RWPE2 (cell line): ENCODE data around the gene PIK3CB.

Experiments used
- ATAC-seq: fragments of 200-7000 bp; cut with Tn5 transposase; 3 replicates; pipeline ENCODE4 v1.9.1; 2021; ENCODE audit warnings: low read depth
- DNase-seq: peaks from one replicate; pipeline ENCODE4 v3.0.0-alpha.2; 2020; ENCODE audit warnings: low spot score
- H3K27ac ChIP-seq: fragments of 450-650 bp; 2 replicates; pipeline ENCODE4 v1.5.1; 2017; ENCODE audit warnings: mild to moderate bottlenecking; ENCODE audit not compliant: poor library complexity, severe bottlenecking
- H3K27me3 ChIP-seq: fragments of 250-450 bp; sonication (Bioruptor Pico); 2 replicates; pipeline ENCODE4 v1.5.1; 2021; ENCODE audit warnings: mild to moderate bottlenecking, moderate library complexity; ENCODE audit not compliant: insufficient read depth, poor library complexity, severe bottlenecking
- H3K36me3 ChIP-seq: fragments of 250-450 bp; sonication (Bioruptor Pico); 2 replicates; pipeline ENCODE4 v1.5.1; 2020; ENCODE audit warnings: low read depth, mild to moderate bottlenecking, moderate library complexity
- H3K4me1 ChIP-seq: fragments of 250-450 bp; sonication (Bioruptor Pico); 2 replicates; pipeline ENCODE4 v1.5.1; 2021; ENCODE audit warnings: mild to moderate bottlenecking, moderate library complexity; ENCODE audit not compliant: insufficient read depth, poor library complexity, severe bottlenecking
- H3K4me3 ChIP-seq: fragments of 250-450 bp; sonication (Bioruptor Pico); 2 replicates; pipeline ENCODE4 v1.5.1; 2021; ENCODE audit warnings: mild to moderate bottlenecking, moderate library complexity; ENCODE audit not compliant: severe bottlenecking
- H3K9me3 ChIP-seq: fragments of 250-450 bp; sonication (Bioruptor Pico); 2 replicates; pipeline ENCODE4 v1.5.1; 2021; ENCODE audit warnings: mild to moderate bottlenecking, moderate library complexity; ENCODE audit not compliant: severe bottlenecking
- TF ChIP-seq, protein P1 (sequence below): fragments of 450-650 bp; IDR thresholded peaks from one replicate; pipeline ENCODE4 v1.5.1; 2017; ENCODE audit warnings: mild to moderate bottlenecking, moderate library complexity; ENCODE audit not compliant: poor library complexity, severe bottlenecking

The PIK3CB gene

DNA sequence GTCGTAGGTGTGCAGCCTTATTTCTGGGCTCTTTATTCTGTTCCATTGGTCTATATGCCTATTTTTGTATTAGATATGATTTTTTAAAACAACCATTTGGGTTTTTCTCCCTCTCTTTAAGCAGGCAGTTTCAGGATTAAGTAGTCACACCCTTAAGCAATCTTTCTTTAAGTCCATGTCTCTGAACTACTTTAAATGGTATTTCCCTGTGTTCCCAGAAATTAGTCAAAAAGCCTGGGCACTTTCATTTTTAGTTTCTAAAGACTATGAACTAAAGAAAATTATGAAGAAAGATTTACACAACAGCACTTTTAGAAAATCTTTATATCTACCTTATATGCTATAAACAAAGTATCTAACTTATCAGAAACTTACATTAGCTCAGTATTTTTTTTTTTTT lies 115.9 kb downstream of the PIK3CB start:
- no peak overlapping the region for H3K4me3 ChIP-seq
- ATAC-seq (no peak), DNase-seq (no peak)
- TF ChIP-seq, protein P1, sequence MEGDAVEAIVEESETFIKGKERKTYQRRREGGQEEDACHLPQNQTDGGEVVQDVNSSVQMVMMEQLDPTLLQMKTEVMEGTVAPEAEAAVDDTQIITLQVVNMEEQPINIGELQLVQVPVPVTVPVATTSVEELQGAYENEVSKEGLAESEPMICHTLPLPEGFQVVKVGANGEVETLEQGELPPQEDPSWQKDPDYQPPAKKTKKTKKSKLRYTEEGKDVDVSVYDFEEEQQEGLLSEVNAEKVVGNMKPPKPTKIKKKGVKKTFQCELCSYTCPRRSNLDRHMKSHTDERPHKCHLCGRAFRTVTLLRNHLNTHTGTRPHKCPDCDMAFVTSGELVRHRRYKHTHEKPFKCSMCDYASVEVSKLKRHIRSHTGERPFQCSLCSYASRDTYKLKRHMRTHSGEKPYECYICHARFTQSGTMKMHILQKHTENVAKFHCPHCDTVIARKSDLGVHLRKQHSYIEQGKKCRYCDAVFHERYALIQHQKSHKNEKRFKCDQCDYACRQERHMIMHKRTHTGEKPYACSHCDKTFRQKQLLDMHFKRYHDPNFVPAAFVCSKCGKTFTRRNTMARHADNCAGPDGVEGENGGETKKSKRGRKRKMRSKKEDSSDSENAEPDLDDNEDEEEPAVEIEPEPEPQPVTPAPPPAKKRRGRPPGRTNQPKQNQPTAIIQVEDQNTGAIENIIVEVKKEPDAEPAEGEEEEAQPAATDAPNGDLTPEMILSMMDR: no peak
- H3K36me3 ChIP-seq: peaks cover 2% of the 10 kb centered on the region
- H3K4me1 ChIP-seq: no peaks in the 10 kb centered on the region
- H3K27me3 ChIP-seq: no peaks in the 10 kb centered on the region
- no peak overlapping the region for H3K27ac ChIP-seq
- no peaks in the 10 kb centered on the region for H3K9me3 ChIP-seq

DNA sequence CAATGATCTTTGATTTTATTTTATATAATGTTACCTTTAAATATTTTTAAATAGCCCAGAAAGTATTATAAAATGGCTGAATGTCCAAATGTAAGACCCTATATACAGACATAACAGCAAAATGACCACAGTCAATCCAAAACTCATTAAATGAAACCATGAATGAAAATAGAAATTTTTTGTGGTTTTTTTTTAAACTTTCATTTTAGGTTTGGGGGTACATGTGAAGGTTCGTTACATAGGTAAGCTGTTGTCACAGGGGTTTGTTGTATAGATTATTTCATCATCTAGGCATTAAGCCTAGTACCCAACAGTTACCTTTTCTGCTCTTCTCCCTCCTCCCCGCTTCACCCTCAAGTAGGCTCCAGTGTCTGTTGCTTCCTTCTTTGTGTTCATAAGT lies 117.4 kb downstream of the PIK3CB start:
- Histone ChIP-seq H3K4me1 (no peaks in the 10 kb centered on the region), H3K27ac (no peak overlapping the region), H3K4me3 (no peak overlapping the region), H3K36me3 (peaks cover 8% of the 10 kb centered on the region), H3K9me3 (no peaks in the 10 kb centered on the region), H3K27me3 (no peaks in the 10 kb centered on the region)
- DNase-seq (no peak), ATAC-seq (no peak)
- TF ChIP-seq, protein P1: no peak

DNA sequence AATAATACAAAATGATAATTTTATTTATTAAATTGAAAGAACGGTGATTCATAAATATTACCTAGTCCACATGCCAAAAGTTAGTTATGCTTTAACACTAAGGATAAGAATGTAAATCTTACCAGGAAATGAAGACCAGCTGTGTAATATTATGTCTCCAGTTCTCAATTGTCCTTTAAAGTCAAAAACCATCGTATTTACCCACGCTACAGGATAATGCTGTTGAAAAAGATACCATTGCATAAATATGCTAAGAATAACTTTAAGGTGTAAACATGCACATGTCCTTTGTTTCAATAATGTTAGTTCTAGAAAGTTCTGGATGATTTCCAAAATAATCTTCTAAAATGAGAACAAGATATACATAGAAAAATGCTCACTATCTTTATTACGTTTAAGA lies 122.6 kb downstream of the PIK3CB start:
- H3K4me3 ChIP-seq: no peak overlapping the region
- no peaks in the 10 kb centered on the region for H3K4me1 ChIP-seq
- H3K27me3 ChIP-seq: no peaks in the 10 kb centered on the region
- H3K36me3 ChIP-seq: peaks cover 17% of the 10 kb centered on the region
- DNase-seq (no peak), ATAC-seq (no peak)
- TF ChIP-seq, protein P1: no peak
- H3K9me3 ChIP-seq: no peaks in the 10 kb centered on the region
- H3K27ac ChIP-seq: no peak overlapping the region

DNA sequence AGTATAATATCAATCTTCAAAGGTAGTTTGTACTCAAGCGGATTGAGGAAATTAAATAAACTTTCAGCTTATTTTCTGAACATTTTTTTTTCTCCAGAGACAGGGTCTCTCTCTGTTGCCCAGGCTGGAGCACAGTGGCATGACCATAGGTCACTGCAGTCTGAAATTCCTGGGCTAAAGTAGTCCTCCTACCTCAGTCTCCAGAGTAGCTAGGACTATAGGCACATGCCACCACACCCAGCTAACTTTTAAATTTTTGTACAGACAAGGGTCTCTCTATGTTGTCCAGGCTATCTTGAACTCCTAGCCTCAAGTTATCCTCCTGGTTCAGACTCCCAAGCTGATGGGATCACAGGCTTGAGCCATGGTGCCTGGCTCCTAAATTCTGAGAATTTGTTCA lies 129.1 kb downstream of the PIK3CB start:
- no peak for ATAC-seq
- H3K4me1 ChIP-seq: no peaks in the 10 kb centered on the region
- DNase-seq: no peak
- H3K27me3 ChIP-seq: no peaks in the 10 kb centered on the region
- peaks cover 10% of the 10 kb centered on the region; the same call in 1 of the 2 replicates for H3K36me3 ChIP-seq
- no peaks in the 10 kb centered on the region for H3K9me3 ChIP-seq
- no peak overlapping the region for H3K27ac ChIP-seq
- no peak overlapping the region for H3K4me3 ChIP-seq
- TF ChIP-seq, protein P1: no peak

DNA sequence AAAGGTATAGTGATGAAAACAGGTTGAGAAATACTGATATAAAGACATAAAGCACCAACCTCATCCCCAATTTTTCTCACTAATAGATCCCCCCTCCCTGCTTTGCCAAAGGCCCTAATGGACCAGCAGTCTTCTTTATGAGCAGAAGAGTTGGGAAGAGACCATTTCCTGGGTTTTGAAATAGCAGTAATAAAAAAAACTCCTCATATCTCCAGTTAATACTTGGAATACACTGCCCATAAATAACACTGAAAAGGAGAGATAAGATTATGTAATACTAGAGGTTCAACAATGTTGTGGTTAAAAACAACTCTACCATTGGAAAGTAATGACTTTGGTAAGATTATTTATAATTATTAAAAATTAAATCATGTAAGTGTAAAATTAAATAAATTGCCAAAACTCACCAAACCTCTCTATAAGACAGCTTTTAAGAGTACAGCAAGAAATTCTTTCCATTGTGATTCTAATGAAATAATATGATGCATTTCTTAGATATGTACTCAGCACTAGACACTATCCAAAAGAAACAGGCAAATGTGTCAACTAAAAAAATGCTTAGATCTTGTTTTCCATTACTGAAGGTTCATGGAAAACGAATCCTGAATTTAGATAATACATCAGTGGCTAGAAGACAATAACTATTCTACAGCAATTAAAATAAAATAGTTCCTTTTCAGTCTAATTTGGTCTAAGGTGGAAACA lies 137.9 kb downstream of the PIK3CB start:
- TF ChIP-seq, protein P1: no peak
- ATAC-seq (no peak), DNase-seq (no peak)
- no peak overlapping the region for H3K4me3 ChIP-seq
- peaks cover 23% of the 10 kb centered on the region for H3K36me3 ChIP-seq
- peaks cover 10% of the 10 kb centered on the region for H3K4me1 ChIP-seq
- no peaks in the 10 kb centered on the region for H3K9me3 ChIP-seq
- H3K27ac ChIP-seq: no peak overlapping the region
- H3K27me3 ChIP-seq: no peaks in the 10 kb centered on the region
